ENCODE measurements around the gene SLC46A1. TPM values are rescaled to one million over a fixed set of nuclear protein-coding genes. Genes with fewer than 3 reads are reported as not detected.

Gene SLC46A1
- total and polyA plus RNA-seq, 2 of the 8 experiments (the other 6 are each of a cell fraction or from before 2014, with no cell fraction given): 5.3 to 8.7 TPM

GRCh38 chr17:28404461-28404811, 1.6 kb downstream of the SLC46A1 start:
- H4K5ac ChIP-seq (ENCODE audit: insufficient read length, low read depth, low read length): no peak overlapping the region
- no peaks in the 10 kb centered on the region for H3K9me3 ChIP-seq (ENCODE audit: insufficient read depth in 2 of 2, low read depth in 1 of 2, low read length in 1 of 2)
- H3K27ac ChIP-seq (ENCODE audit: low read depth, low read length): no peak overlapping the region
- H4K20me1 ChIP-seq (replicated peaks in 1 of 2; ENCODE audit: control insufficient read depth in 1 of 2, insufficient read depth in 2 of 2, low read length in 2 of 2): no peaks in the 10 kb centered on the region
- H3K14ac ChIP-seq (ENCODE audit: insufficient read length): no peak overlapping the region
- no peak overlapping the region for H3K18ac ChIP-seq (ENCODE audit: extremely low read depth, low read length)
- no peak overlapping the region for H3K23ac ChIP-seq (ENCODE audit: insufficient read length)
- H3K36me3 ChIP-seq (ENCODE audit: control insufficient read depth in 2 of 4, insufficient read depth in 4 of 4, low read length in 3 of 4): no peaks in the 10 kb centered on the region
- no peaks in the 10 kb centered on the region; a peak in 1 of 4 replicates for H3K79me2 ChIP-seq (ENCODE audit: control insufficient read depth in 1 of 2, insufficient read depth in 2 of 2, low read length in 2 of 2)
- H3K27me3 ChIP-seq (replicated peaks in 1 of 4; ENCODE audit: control insufficient read depth in 3 of 4, extremely low read depth in 1 of 4, insufficient read depth in 3 of 4, low read length in 3 of 4): peaks cover 0 to 39% (median 15%) of the 10 kb centered on the region in 4 experiments; a peak in 5 of 7 replicates
- peaks cover 32 to 64% (median 40%) of the 10 kb centered on the region in 4 experiments for H3K4me1 ChIP-seq (replicated peaks in 1 of 4; ENCODE audit: control insufficient read depth in 3 of 4, insufficient read depth in 4 of 4, low read length in 3 of 4)
- FAIRE-seq (no peak), DNase-seq (ENCODE audit: low read depth in 1 of 2, low spot score in 2 of 2) (no peak)
- peaks cover 12% of the 10 kb centered on the region; the same call in 1 of the 2 replicates for H3K23me2 ChIP-seq (ENCODE audit: low read depth, low read length)
- H4K91ac ChIP-seq (replicated peaks; ENCODE audit: insufficient read length, low read length): no peak overlapping the region
- no peak overlapping the region for H3K56ac ChIP-seq (replicated peaks; ENCODE audit: insufficient read length, low read depth, low read length)
- TF ChIP-seq TBP (IDR thresholded peaks at IDR 0.05; ENCODE audit: low read depth, low read length): no peak
- TF ChIP-seq, protein P1, sequence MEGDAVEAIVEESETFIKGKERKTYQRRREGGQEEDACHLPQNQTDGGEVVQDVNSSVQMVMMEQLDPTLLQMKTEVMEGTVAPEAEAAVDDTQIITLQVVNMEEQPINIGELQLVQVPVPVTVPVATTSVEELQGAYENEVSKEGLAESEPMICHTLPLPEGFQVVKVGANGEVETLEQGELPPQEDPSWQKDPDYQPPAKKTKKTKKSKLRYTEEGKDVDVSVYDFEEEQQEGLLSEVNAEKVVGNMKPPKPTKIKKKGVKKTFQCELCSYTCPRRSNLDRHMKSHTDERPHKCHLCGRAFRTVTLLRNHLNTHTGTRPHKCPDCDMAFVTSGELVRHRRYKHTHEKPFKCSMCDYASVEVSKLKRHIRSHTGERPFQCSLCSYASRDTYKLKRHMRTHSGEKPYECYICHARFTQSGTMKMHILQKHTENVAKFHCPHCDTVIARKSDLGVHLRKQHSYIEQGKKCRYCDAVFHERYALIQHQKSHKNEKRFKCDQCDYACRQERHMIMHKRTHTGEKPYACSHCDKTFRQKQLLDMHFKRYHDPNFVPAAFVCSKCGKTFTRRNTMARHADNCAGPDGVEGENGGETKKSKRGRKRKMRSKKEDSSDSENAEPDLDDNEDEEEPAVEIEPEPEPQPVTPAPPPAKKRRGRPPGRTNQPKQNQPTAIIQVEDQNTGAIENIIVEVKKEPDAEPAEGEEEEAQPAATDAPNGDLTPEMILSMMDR (IDR thresholded peaks at IDR 0.05; ENCODE audit: control extremely low read depth in 1 of 3, insufficient read depth in 1 of 3, low read depth in 1 of 3, low read length in 3 of 3): no peak
- TF ChIP-seq CREB1 (IDR thresholded peaks at IDR 0.05): no peak
- no peak for TF ChIP-seq CHD2 (IDR thresholded peaks at IDR 0.05; ENCODE audit: low read length)
- TF ChIP-seq FOSL1 (IDR thresholded peaks at IDR 0.05; ENCODE audit: insufficient read depth, low read depth, low read length): no peak
- no peaks in the 10 kb centered on the region; the same call in 1 of the 2 replicates for H3K79me1 ChIP-seq (ENCODE audit: low read depth, low read length)
- H3K4ac ChIP-seq (replicated peaks; ENCODE audit: insufficient read length, low read depth, low read length): no peak overlapping the region
- peak overlapping the region; percentile 94; the same call in 1 of the 2 replicates for H2BK12ac ChIP-seq (ENCODE audit: low read depth, low read length)
- ChIA-PET CTCF (ENCODE audit: partially characterized antibody) (interaction anchor here (0.6 to 5.8 kb wide), 12 partner anchors 8 to 149 kb away, joined by 3 to 52 read pairs (median 5); no protein-coding TSS in a partner anchor), POLR2A (ENCODE audit: partially characterized antibody) (interaction anchor here (0.9 to 12.8 kb wide), 6 partner anchors 9 to 76 kb away, joined by 3 to 135 read pairs (median 3); partner anchors contain the start of gene POLDIP2)
- H2BK5ac ChIP-seq (ENCODE audit: low read depth, low read length): peak overlapping the region; percentile 22; the same call in 1 of the 2 replicates
- H3K4me3 ChIP-seq (ENCODE audit: extremely low read depth in 1 of 4, insufficient read depth in 2 of 4, low read depth in 3 of 4, low read length in 4 of 4): no peak overlapping the region
- H2BK20ac ChIP-seq (ENCODE audit: low read length): peak overlapping the region; percentile 50; the same call in 1 of the 2 replicates
- peak overlapping the region; percentile 90 for H2BK15ac ChIP-seq (ENCODE audit: low read length)
- peak overlapping the region; percentile 78 to 90; a peak in 1 of 4 replicates for H3K4me2 ChIP-seq (ENCODE audit: insufficient read depth in 1 of 2, low read depth in 2 of 2, low read length in 2 of 2)
- peak overlapping the region; percentile 10; the same call in 1 of the 2 replicates for H2AK5ac ChIP-seq (ENCODE audit: low read depth, low read length)
- H2BK120ac ChIP-seq (replicated peaks; ENCODE audit: low read depth, low read length): no peak overlapping the region
- no peak overlapping the region for H4K8ac ChIP-seq (ENCODE audit: extremely low read depth, insufficient read depth, low read length)
- no peak overlapping the region for H3K9ac ChIP-seq (replicated peaks in 1 of 4; ENCODE audit: extremely low read depth in 1 of 4, low read depth in 3 of 4, low read length in 3 of 4)
- 97% methylated on average over 5 of the region's 5 CpGs; no CpG with 5 or more reads in 1 of the 2 experiments for WGBS, 2 experiments (ENCODE audit: extremely low coverage in 1 of 2, insufficient coverage in 1 of 2, insufficient read length in 1 of 2, insufficient replicate concordance in 2 of 2, low coverage in 1 of 2, low lambda C conversion rate in 2 of 2, missing lambda C conversion rate in 1 of 2)
- no peak overlapping the region for H2AFZ ChIP-seq (ENCODE audit: low read length)
